HepG2 (cell line): ENCODE data around the gene ALDH1A1. TPM values are rescaled to one million over a fixed set of nuclear protein-coding genes. Genes with fewer than 3 reads are reported as not detected.

Experiments
- AHDC1 ChIP-seq: sonication (generic); formaldehyde crosslinking; IDR thresholded peaks from 2 replicates; pipeline ENCODE4 v1.5.1; 2020; ENCODE audit warnings: mild to moderate bottlenecking, missing genetic modification reagents, borderline replicate concordance
- ATRX ChIP-seq: sonication (generic); formaldehyde crosslinking; IDR thresholded peaks from 2 replicates; pipeline ENCODE4 v1.4.0; 2020; ENCODE audit warnings: missing genetic modification reagents, borderline replicate concordance
- FIP1L1 ChIP-seq: fragments of 200-400 bp; formaldehyde crosslinking; IDR thresholded peaks from 2 replicates; pipeline ENCODE4 v1.6.1; 2018; ENCODE audit warnings: low read depth, mild to moderate bottlenecking, low read length, moderate library complexity, borderline replicate concordance; ENCODE audit not compliant: insufficient read depth
- FOSL1 ChIP-seq: sonication (generic); formaldehyde crosslinking; IDR thresholded peaks from 2 replicates; pipeline ENCODE4 v1.9.0; 2021; ENCODE audit warnings: missing genetic modification reagents, borderline replicate concordance
- GABPB1 ChIP-seq: IDR thresholded peaks from 2 replicates; pipeline ENCODE4 v1.6.1; 2016; ENCODE audit warnings: mild to moderate bottlenecking, missing genetic modification reagents, moderate library complexity, missing compliant biosample characterization
- HDAC2 ChIP-seq: sonication (generic); formaldehyde crosslinking; IDR thresholded peaks from 2 replicates; pipeline ENCODE4 v1.4.0; 2020; ENCODE audit warnings: missing genetic modification reagents
- HHEX ChIP-seq: IDR thresholded peaks from 2 replicates; pipeline ENCODE4 v1.6.1; 2016; ENCODE audit warnings: control low read depth
- MAX ChIP-seq: IDR thresholded peaks from 2 replicates; pipeline ENCODE4 v1.6.1; 2012; ENCODE audit warnings: inconsistent platforms
- NFAT5 ChIP-seq: sonication (generic); formaldehyde crosslinking; IDR thresholded peaks from 2 replicates; pipeline ENCODE4 v1.4.0; 2020; ENCODE audit warnings: missing genetic modification reagents
- PRDM15 ChIP-seq: sonication (generic); formaldehyde crosslinking; IDR thresholded peaks from 2 replicates; pipeline ENCODE4 v1.4.0; 2020; ENCODE audit warnings: missing genetic modification reagents
- ZNF33B ChIP-seq: sonication (generic); formaldehyde crosslinking; IDR thresholded peaks from 2 replicates; pipeline ENCODE4 v1.5.1; 2020; ENCODE audit warnings: mild to moderate bottlenecking, missing genetic modification reagents
- ZNF446 ChIP-seq: sonication (generic); formaldehyde crosslinking; IDR thresholded peaks from 2 replicates; pipeline ENCODE4 v1.5.0; 2020; ENCODE audit warnings: mild to moderate bottlenecking, missing genetic modification reagents
- ZNF484 ChIP-seq: sonication (generic); formaldehyde crosslinking; IDR thresholded peaks from 2 replicates; pipeline ENCODE4 v1.5.1; 2020; ENCODE audit warnings: mild to moderate bottlenecking, low read depth, missing genetic modification reagents, borderline replicate concordance
- ZNF713 ChIP-seq: sonication (generic); formaldehyde crosslinking; IDR thresholded peaks from 2 replicates; pipeline ENCODE4 v1.4.0; 2020; ENCODE audit warnings: mild to moderate bottlenecking, missing genetic modification reagents
- ZNF776 ChIP-seq: sonication (generic); formaldehyde crosslinking; IDR thresholded peaks from 2 replicates; pipeline ENCODE4 v1.4.0; 2020; ENCODE audit warnings: mild to moderate bottlenecking, missing genetic modification reagents
- polyA plus RNA-seq, 8 experiments: library from polyadenylated mRNA; depleted of rRNA in 3 of 8; stranded (reverse) in 7 of 8; unstranded in 1 of 8; fragments of >200 nt; fragmentation: Illumina TruSeq in 4 of 8; extraction: Trizol in 4 of 8; gene quantifications; 2 replicates each; pipeline versions ENCODE4 v1.2.1 to v1.2.3, GENCODE V29; 2011 to 2016; ENCODE audit warnings: low read depth in 4 of 8, missing spikeins in 1 of 8, mixed read lengths in 1 of 8; ENCODE audit not compliant: insufficient read depth in 1 of 8
- total RNA-seq, 5 experiments: library from RNA; depleted of rRNA; stranded (reverse); fragments of >200 nt; fragmentation: Illumina TruSeq; extraction: Trizol; gene quantifications; 2 replicates each; pipeline ENCODE4 v1.2.3, GENCODE V29; 2016; ENCODE audit warnings: low read depth in 1 of 5

Gene ALDH1A1
- total and polyA plus RNA-seq, 2 of the 13 experiments (the other 11 are each of a cell fraction or from before 2014, with no cell fraction given) = 88.2 to 439 TPM

GRCh38 chr9:72997387-72997995, 44.6 kb upstream of the ALDH1A1 start (continued):
- TF ChIP-seq AHDC1 (CRISPR knock-in tag) (peak; percentile 96), MAX (no peak; the same call in 1 of the 2 replicates), ATRX (no peak), GABPB1 (CRISPR knock-in tag) (peak; percentile 25; the same call in 1 of the 2 replicates), FOSL1 (no peak), HDAC2 (CRISPR knock-in tag) (peak; percentile 95), PRDM15 (peak; percentile 58; the same call in 1 of the 2 replicates), ZNF713 (CRISPR knock-in tag) (no peak), ZNF33B (CRISPR knock-in tag) (no peak), ZNF446 (CRISPR knock-in tag) (no peak), NFAT5 (CRISPR knock-in tag) (no peak), ZNF484 (CRISPR knock-in tag) (no peak), ZNF776 (CRISPR knock-in tag) (no peak), FIP1L1 (no peak), HHEX (CRISPR knock-in tag) (peak; percentile 79)
